Astrocyte of the cerebellum (primary cell): ENCODE data around the gene CCDC102B.
A peak's percentile ranks its signal among the peaks of the same experiment; 100 is the strongest.

ENCODE experiments used
- DNase-seq: peaks from one replicate; pipeline ENCODE4 v3.0.0-alpha.2; 2011; ENCODE audit warnings: low read depth
- H3K4me3 ChIP-seq: 2 replicates; pipeline ENCODE4 v1.5.1; 2011; ENCODE audit warnings: mild to moderate bottlenecking, low read depth, low read length, moderate library complexity
- CTCF ChIP-seq: IDR thresholded peaks from 2 replicates; pipeline ENCODE4 v1.5.1; 2012; ENCODE audit warnings: low read length, low read depth, moderate library complexity, mild to moderate bottlenecking; ENCODE audit errors: missing control alignments
- in situ Hi-C: cut with HindIII; loops from 2 replicates; pipeline ENCODE4 v1.10.0; 2017; ENCODE audit warnings: low sequenced_read_pairs

CCDC102B gene

DNA sequence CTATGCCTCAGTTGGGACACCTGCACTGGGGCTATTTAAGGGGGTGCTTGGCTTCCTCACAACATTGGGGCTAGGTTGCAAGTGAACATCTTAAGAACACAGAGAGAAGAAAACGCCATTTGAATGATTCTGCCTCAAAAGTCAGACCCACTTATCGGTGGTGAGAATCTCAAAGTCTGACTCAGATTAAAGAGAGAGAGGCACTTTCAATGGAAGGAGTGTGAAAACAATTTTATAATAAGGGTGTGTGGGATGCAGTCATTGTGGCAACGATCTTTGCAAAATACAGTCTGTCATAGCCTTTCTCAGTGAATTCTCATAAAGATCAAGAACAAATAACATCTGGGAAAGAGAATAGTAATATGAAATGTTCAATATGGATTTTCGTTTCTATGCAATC, 41.8 kb downstream of the CCDC102B start:
- no peak for TF ChIP-seq CTCF
- in situ Hi-C loops: no loop called here
- DNase-seq: no peak
- H3K4me3 ChIP-seq: no peak overlapping the region

GRCh38 chr18:68840554-68841263, 42.8 kb downstream of the CCDC102B start:
- no peak for TF ChIP-seq CTCF
- H3K4me3 ChIP-seq: no peak overlapping the region
- DNase-seq: peak; percentile 88
- in situ Hi-C loops: no loop called here

DNA sequence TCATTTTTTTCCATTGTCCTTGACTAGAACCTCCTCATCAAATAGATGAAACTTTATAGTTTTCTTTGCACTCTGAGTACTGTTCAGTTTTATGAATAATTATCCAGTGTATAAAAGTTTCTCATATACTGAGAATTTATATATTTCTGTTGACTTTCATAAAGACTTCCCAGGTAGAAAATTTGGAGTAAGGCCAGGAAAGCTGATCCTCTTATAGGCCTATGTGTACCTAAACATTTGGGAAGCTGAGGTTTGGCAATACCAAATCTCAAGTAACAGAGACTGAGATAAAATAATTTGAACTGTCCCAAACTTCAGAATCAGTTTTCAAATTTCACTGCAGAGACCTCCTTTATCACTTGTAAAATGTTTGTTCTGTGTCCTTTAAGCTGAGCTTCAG, 43.4 kb downstream of the CCDC102B start:
- in situ Hi-C loops: no loop called here
- no peak for DNase-seq
- no peak for TF ChIP-seq CTCF
- H3K4me3 ChIP-seq: no peak overlapping the region

- no peak for TF ChIP-seq CTCF
- DNase-seq: no peak
- no peak overlapping the region for H3K4me3 ChIP-seq
- in situ Hi-C loops: no loop called here
Measured at GRCh38 chr18:68842951-68843350, 45.1 kb downstream of the CCDC102B start.

- TF ChIP-seq CTCF: peak; percentile 6
- in situ Hi-C loops: no loop called here
- H3K4me3 ChIP-seq: no peak overlapping the region
- no peak for DNase-seq
Measured at GRCh38 chr18:68843473-68844089, 45.7 kb downstream of the CCDC102B start.

DNA sequence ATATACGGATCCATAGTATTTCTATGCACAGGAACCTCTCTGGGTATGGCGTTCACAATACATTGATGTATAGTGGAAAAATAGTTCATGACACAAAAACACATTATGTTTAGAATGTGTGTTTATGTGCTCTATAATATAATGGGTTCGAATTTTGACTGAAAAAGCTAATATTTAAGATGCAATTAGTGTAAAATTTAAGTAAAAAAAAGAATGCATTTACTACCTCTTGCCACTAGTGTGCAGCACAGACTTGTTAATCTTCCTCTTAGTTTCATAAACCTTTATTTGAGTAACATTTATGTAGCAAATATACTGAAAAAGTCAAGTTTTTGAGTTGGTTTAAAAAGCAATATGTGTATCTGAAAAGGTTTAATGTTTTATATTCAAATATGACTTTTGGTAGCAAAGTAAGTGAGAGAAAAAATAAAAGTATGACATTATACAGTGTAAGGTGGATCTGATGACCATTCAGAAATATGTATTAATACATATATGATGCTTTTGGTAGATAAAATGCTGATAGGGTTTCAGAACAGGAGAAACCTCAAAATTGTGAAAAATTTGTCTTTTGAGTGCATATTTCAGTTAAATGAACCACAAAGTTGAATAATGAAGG, 49.4 kb downstream of the CCDC102B start:
- peak; percentile 43 for TF ChIP-seq CTCF
- peak; percentile 34 for DNase-seq
- H3K4me3 ChIP-seq: no peak overlapping the region
- in situ Hi-C loops: no loop called here
